Liver (tissue), 3 donors: Measurements from ENCODE around the gene AKAP12.

Experiments used
- RXRA ChIP-seq, 2 donors: IDR thresholded peaks; 2 replicates each; pipeline ENCODE4 v1.6.1; 2017 to 2018; ENCODE audit warnings: antibody characterized with exemption in 2 of 2, mild to moderate bottlenecking in 1 of 2
- TAF1 ChIP-seq: conservative IDR thresholded peaks from 2 replicates; pipeline ENCODE4 v1.6.1; 2016; ENCODE audit warnings: antibody characterized with exemption, mild to moderate bottlenecking
- TF ChIP-seq, protein P1 (sequence below): fragments of 150-350 bp; IDR thresholded peaks from 2 replicates; pipeline ENCODE4 v1.5.1; 2017; ENCODE audit warnings: improper control_type of control experiment, low read depth, low read length; ENCODE audit not compliant: missing input control
- donor health status: healthy.
- donor health status: healthy.

DNA sequence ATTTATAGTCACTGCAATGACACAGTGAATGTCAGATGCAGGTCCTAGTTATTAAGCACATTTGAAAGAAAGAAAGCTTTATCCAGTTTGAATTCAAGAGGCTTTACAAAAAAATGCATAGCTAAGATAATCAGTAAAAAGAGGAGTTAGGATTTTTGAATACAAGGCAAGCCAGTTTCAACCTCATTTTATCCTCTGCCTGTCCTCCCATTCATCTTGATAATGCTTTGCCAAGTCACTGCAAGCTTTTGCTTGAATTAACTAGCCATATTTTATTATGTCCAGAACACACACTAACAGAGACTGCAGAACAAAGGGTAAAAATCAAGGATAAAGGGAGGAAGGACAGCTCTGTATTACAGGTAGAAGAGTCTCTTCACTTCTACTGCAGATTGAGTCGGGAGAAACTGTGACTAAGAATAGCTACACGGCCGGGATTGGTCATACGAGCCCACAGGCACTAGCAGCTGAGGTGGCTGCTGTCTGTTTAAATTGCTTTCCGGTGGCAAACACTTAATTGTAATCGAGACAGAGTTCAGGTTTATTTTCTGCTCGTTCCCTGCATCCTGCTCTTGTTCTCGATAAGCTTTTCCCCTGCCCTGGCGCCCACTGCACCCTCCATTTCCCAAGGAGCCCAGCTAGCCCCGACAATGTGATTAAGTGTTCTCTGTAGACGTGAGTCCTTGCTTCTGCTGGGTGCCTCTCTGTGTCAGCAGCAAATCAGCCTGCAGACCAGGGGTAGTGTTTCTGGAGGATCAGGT is 30.5 kb upstream of the AKAP12 start:
- TF ChIP-seq RXRA (IDR thresholded peaks at IDR 0.05) (no peak), TAF1 (no peak)
- TF ChIP-seq, protein P1, sequence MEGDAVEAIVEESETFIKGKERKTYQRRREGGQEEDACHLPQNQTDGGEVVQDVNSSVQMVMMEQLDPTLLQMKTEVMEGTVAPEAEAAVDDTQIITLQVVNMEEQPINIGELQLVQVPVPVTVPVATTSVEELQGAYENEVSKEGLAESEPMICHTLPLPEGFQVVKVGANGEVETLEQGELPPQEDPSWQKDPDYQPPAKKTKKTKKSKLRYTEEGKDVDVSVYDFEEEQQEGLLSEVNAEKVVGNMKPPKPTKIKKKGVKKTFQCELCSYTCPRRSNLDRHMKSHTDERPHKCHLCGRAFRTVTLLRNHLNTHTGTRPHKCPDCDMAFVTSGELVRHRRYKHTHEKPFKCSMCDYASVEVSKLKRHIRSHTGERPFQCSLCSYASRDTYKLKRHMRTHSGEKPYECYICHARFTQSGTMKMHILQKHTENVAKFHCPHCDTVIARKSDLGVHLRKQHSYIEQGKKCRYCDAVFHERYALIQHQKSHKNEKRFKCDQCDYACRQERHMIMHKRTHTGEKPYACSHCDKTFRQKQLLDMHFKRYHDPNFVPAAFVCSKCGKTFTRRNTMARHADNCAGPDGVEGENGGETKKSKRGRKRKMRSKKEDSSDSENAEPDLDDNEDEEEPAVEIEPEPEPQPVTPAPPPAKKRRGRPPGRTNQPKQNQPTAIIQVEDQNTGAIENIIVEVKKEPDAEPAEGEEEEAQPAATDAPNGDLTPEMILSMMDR = no peak
